ENCODE results near the gene MLLT6. TPM values are rescaled to one million over a fixed set of nuclear protein-coding genes. Genes with fewer than 3 reads are reported as not detected.

MLLT6 gene
- total and polyA plus RNA-seq, 7 donors: 16.3 to 120 (median 78.5) TPM

GRCh38 chr17:38729368-38729885 is 24.4 kb downstream of the MLLT6 start:
- TF ChIP-seq CTCF (IDR thresholded peaks at IDR 0.05): no peak
- H3K27ac ChIP-seq: peak overlapping the region; percentile 77
- WGBS, 3 donors: 24 to 31% (median 25%) methylated on average over 14 of the region's 14 CpGs
- peak overlapping the region; percentile 72 for H3K4me3 ChIP-seq
- ATAC-seq (no peak), DNase-seq (no peak)
- intact Hi-C loops (cut with DNase I): loop anchor here in 1 of 2 donors (2.0 kb wide), 1 partner anchor 19 kb away; no protein-coding TSS in a partner anchor
- H3K36me3 ChIP-seq (ENCODE audit: insufficient read depth in 1 of 2, low read depth in 1 of 2): peaks cover 0 to 32% of the 10 kb centered on the region in 2 donors
- H3K4me1 ChIP-seq: peaks cover 20% of the 10 kb centered on the region
- H3K9me3 ChIP-seq: no peaks in the 10 kb centered on the region
- no peaks in the 10 kb centered on the region for H3K27me3 ChIP-seq (ENCODE audit: insufficient read depth in 3 of 3, low read length in 2 of 3)

- ATAC-seq (peak; percentile 86 to 91 (median 90)), DNase-seq (peak; percentile 90 to 94)
- Histone ChIP-seq H3K27ac (peak within 1 kb of the TSS; percentile 77), H3K27me3 (ENCODE audit: insufficient read depth in 3 of 3, low read length in 2 of 3) (no peaks in the 10 kb centered on the region), H3K4me3 (peak within 1 kb of the TSS; percentile 72), H3K4me1 (peaks cover 20% of the 10 kb centered on the region), H3K9me3 (no peaks in the 10 kb centered on the region), H3K36me3 (ENCODE audit: insufficient read depth in 1 of 2, low read depth in 1 of 2) (peaks cover 0 to 26% of the 10 kb centered on the region in 2 donors)
- intact Hi-C loops (cut with DNase I): loop anchor here (2.0 to 10.0 kb wide), 3 partner anchors 19 to 175 kb away; no protein-coding TSS in a partner anchor
- 0 to 1% (median 0%) methylated on average over 41 to 92 of the region's 92 CpGs for WGBS, 3 donors
- peak; percentile 79 for TF ChIP-seq CTCF (IDR thresholded peaks at IDR 0.05)
Observed at GRCh38 chr17:38729886-38730525, 24.9 kb downstream of the MLLT6 start, which contains the start of gene CISD3. Gene CISD3 (plus strand): TSS chr17:38730341. CDS start chr17:38730359, 18 bp downstream.

GRCh38 chr17:38730526-38731379 is 25.7 kb downstream of the MLLT6 start:
- intact Hi-C loops (cut with DNase I): loop anchor here (5.0 to 10.0 kb wide), 2 partner anchors 33 to 176 kb away; no protein-coding TSS in a partner anchor
- TF ChIP-seq CTCF (IDR thresholded peaks at IDR 0.05): no peak
- peaks cover 0 to 22% of the 10 kb centered on the region in 2 donors for H3K36me3 ChIP-seq (ENCODE audit: insufficient read depth in 1 of 2, low read depth in 1 of 2)
- DNase-seq (peak; percentile 80 to 87), ATAC-seq (peak; percentile 33 to 62 (median 44))
- no peaks in the 10 kb centered on the region for H3K27me3 ChIP-seq (ENCODE audit: insufficient read depth in 3 of 3, low read length in 2 of 3)
- H3K4me1 ChIP-seq: peaks cover 20% of the 10 kb centered on the region
- H3K27ac ChIP-seq: peak overlapping the region; percentile 77
- WGBS, 3 donors: 7 to 16% (median 12%) methylated on average over 25 to 27 of the region's 27 CpGs
- H3K9me3 ChIP-seq: no peaks in the 10 kb centered on the region
- H3K4me3 ChIP-seq: peak overlapping the region; percentile 72

- Histone ChIP-seq H3K27me3 (ENCODE audit: insufficient read depth in 3 of 3, low read length in 2 of 3) (no peaks in the 10 kb centered on the region), H3K4me3 (peak overlapping the region; percentile 72), H3K27ac (peak overlapping the region; percentile 77), H3K4me1 (peaks cover 20% of the 10 kb centered on the region), H3K36me3 (ENCODE audit: insufficient read depth in 1 of 2, low read depth in 1 of 2) (peaks cover 0 to 22% of the 10 kb centered on the region in 2 donors), H3K9me3 (no peaks in the 10 kb centered on the region)
- intact Hi-C loops (cut with DNase I): loop anchor here (5.0 to 10.0 kb wide), 2 partner anchors 34 to 177 kb away; no protein-coding TSS in a partner anchor
- ATAC-seq (no peak), DNase-seq (no peak)
- TF ChIP-seq CTCF (IDR thresholded peaks at IDR 0.05): no peak
- 65 to 83% (median 81%) methylated on average over 8 of the region's 8 CpGs for WGBS, 3 donors
Observed at GRCh38 chr17:38731526-38732294, 26.6 kb downstream of the MLLT6 start.

Data from psoas muscle (tissue), 8 donors.